Esophagus squamous epithelium (tissue), 4 donors: ENCODE data around the gene PLEKHG3.

ENCODE experiments used
- POLR2A ChIP-seq, 4 donors: fragments of 450-650 bp; IDR thresholded peaks; one replicate each; pipeline ENCODE4 v1.6.1; 2017; ENCODE audit warnings: antibody characterized with exemption in 4 of 4, mild to moderate bottlenecking in 4 of 4, moderate library complexity in 3 of 4
- TF ChIP-seq, protein P1 (sequence below), 6 experiments: fragments of 450-650 bp in 4 of 6; fragments of 200-600 bp in 2 of 6; sonication (generic) in 2 of 6; IDR thresholded peaks; one replicate each; pipeline ENCODE4 v1.5.1; 2016 to 2019; ENCODE audit warnings: antibody characterized with exemption in 6 of 6, mild to moderate bottlenecking in 4 of 6, moderate library complexity in 4 of 6

DNA sequence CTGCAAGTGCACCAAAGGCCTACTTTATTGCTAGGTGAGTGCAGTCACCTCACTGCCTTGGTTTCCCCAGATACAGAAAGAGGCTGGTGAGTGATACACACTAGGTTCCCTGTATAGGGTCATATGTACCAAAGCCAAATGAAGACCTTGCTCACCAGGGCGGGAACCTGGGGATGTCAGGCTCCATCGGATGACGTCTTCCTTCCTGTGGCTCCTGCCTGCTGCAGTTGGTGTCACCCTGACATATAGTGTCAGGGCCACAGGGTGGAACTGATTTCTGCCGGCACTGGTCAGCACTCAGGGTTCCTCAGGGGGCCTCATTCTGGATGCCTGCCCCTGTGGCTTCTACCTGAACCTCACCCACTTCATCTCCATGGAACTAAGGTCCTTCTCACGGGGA lies 43.1 kb downstream of the PLEKHG3 start:
- TF ChIP-seq, protein P1, sequence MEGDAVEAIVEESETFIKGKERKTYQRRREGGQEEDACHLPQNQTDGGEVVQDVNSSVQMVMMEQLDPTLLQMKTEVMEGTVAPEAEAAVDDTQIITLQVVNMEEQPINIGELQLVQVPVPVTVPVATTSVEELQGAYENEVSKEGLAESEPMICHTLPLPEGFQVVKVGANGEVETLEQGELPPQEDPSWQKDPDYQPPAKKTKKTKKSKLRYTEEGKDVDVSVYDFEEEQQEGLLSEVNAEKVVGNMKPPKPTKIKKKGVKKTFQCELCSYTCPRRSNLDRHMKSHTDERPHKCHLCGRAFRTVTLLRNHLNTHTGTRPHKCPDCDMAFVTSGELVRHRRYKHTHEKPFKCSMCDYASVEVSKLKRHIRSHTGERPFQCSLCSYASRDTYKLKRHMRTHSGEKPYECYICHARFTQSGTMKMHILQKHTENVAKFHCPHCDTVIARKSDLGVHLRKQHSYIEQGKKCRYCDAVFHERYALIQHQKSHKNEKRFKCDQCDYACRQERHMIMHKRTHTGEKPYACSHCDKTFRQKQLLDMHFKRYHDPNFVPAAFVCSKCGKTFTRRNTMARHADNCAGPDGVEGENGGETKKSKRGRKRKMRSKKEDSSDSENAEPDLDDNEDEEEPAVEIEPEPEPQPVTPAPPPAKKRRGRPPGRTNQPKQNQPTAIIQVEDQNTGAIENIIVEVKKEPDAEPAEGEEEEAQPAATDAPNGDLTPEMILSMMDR (IDR thresholded peaks at IDR 0.05), result no peak
- TF ChIP-seq POLR2A (IDR thresholded peaks at IDR 0.05), result no peak
